Heart left ventricle (tissue), 13 donors: ENCODE results near the gene TIFAB.

Source experiments
- CTCF ChIP-seq, 12 donors: fragments of 200-600 bp; sonication (generic) in 4 of 12; IDR thresholded peaks; one replicate each; pipeline versions ENCODE4 v1.5.0 to v1.8.0; 2018 to 2022; ENCODE audit warnings: antibody characterized with exemption in 12 of 12, mild to moderate bottlenecking in 5 of 12
- POLR2A ChIP-seq, 2 donors: fragments of 450-650 bp; IDR thresholded peaks; one replicate each; pipeline ENCODE4 v1.6.1; 2017; ENCODE audit warnings: antibody characterized with exemption in 2 of 2, mild to moderate bottlenecking in 2 of 2, moderate library complexity in 2 of 2
- donor health status: ischemic (EF 13 %, LVEDD 7.1; RV severe dilation, severe dysfunction).
- donor health status: DM: no; HTN: yes; CAD: no.
- donor health status: DM: no; HTN: no; CAD: no.
- donor health status: ischemic (EF 25% LVEDD 6.9; RV normal size, moderate dysfunction).
- donor health status: ischemic (EF 25% LVEDD 5.7; RV mildly dilated, moderate dysfunction).
- donor health status: ischemic (EF 35%, LVEDD 5.7; RV mildly dilated, moderate dysfunction).
- donor health status: nonischemic (EF 11% LVEDD 7.7; RV severe dilation, severe dysfunction).
- donor health status: DM: yes; HTN: yes; CAD: no.
- donor health status: PGD.
- donor health status: ischemic (EF 29% LVEDD 5.4; RV normal size, mild dysfunction).
- donor health status: nonischemic (EF 23%, LVEDD 6.1; RV moderate dilation, normal function).

GRCh38 chr5:135494196-135494595 lies 42.0 kb upstream of the TIFAB start:
- TF ChIP-seq CTCF (IDR thresholded peaks at IDR 0.05) (no peak), POLR2A (IDR thresholded peaks at IDR 0.05) (no peak)
